Activated T-cell treated with anti-CD3 and anti-CD28 coated beads for 48 hours (primary cell): ENCODE data around the gene ZNF440.
A peak's percentile ranks its signal among the peaks of the same experiment; 100 is the strongest.
"Not testable (repeated sequence)": the region's sequence is repeated elsewhere in the genome, so short reads cannot be mapped to it uniquely, and the experiment has no call there.

ENCODE experiments used
- DNase-seq: peaks from one replicate; pipeline ENCODE4 v3.0.0-alpha.2; 2020; ENCODE audit warnings: low read depth

ZNF440 gene

GRCh38 chr19:11814029-11814699 lies at the start of gene ZNF440:
TSS of gene ZNF440 (plus strand) at chr19:11814273. CDS start at chr19:11814448, 175 bp downstream.
- peak; percentile 88 for DNase-seq

- DNase-seq, result peak; percentile 93
Observed at GRCh38 chr19:11766597-11767591, 47.2 kb upstream of the ZNF440 start, which contains the start of gene ZNF441. TSS of gene ZNF441 (plus strand) at chr19:11767000. CDS start at chr19:11767194, 194 bp downstream.

- DNase-seq, result peak; percentile 13
Observed at GRCh38 chr19:11767633-11768133, 46.4 kb upstream of the ZNF440 start.

GRCh38 chr19:11769995-11770394 lies 44.1 kb upstream of the ZNF440 start:
- DNase-seq, result no peak

- not testable (repeated sequence) for DNase-seq
Observed at GRCh38 chr19:11771520-11771919, 42.6 kb upstream of the ZNF440 start.

GRCh38 chr19:11776669-11777068 lies 37.4 kb upstream of the ZNF440 start:
- DNase-seq, result not testable (repeated sequence)

GRCh38 chr19:11780431-11781020 lies 33.5 kb upstream of the ZNF440 start:
- DNase-seq, result no peak

- no peak for DNase-seq
Observed at GRCh38 chr19:11781295-11782057, 32.6 kb upstream of the ZNF440 start.

- DNase-seq, result no peak
Observed at GRCh38 chr19:11783767-11784166, 30.3 kb upstream of the ZNF440 start.

GRCh38 chr19:11784356-11784755 lies 29.7 kb upstream of the ZNF440 start:
- no peak for DNase-seq

- no peak for DNase-seq
Observed at GRCh38 chr19:11787536-11787935, 26.5 kb upstream of the ZNF440 start.

GRCh38 chr19:11792942-11793341 lies 21.1 kb upstream of the ZNF440 start:
- no peak for DNase-seq

- peak; percentile 68 for DNase-seq
Observed at GRCh38 chr19:11797491-11797890, 16.6 kb upstream of the ZNF440 start.

GRCh38 chr19:11798391-11799330 lies 15.4 kb upstream of the ZNF440 start, which contains the start of gene ZNF491:
TSS of gene ZNF491 (plus strand) at chr19:11798523. CDS start at chr19:11805954, 7,431 bp downstream.
- DNase-seq, result peak; percentile 83

GRCh38 chr19:11806354-11807098 lies 7.5 kb upstream of the ZNF440 start:
- DNase-seq, result no peak

- no peak for DNase-seq
Observed at GRCh38 chr19:11807099-11807380, 7.0 kb upstream of the ZNF440 start.

GRCh38 chr19:11813703-11814028 lies 407 bp upstream of the ZNF440 start:
- DNase-seq, result no peak

GRCh38 chr19:11814700-11815035 lies 595 bp downstream of the ZNF440 start:
- no peak for DNase-seq

- DNase-seq, result no peak
Observed at GRCh38 chr19:11821474-11822109, 7.5 kb downstream of the ZNF440 start.
